Vagina (tissue), 2 donors: ENCODE measurements around the gene NR1H2.

Experiments used
- POLR2AphosphoS5 ChIP-seq, 2 donors: sonication (generic); formaldehyde crosslinking; IDR thresholded peaks; one replicate each; pipeline ENCODE4 v1.9.0; 2017; ENCODE audit warnings: antibody characterized with exemption in 2 of 2, mild to moderate bottlenecking in 2 of 2, low read depth in 1 of 2; ENCODE audit not compliant: insufficient read depth in 1 of 2
- TF ChIP-seq, protein P1 (sequence below), 3 experiments: fragments of 450-650 bp in 2 of 3; fragments of 200-600 bp in 1 of 3; sonication (generic) in 1 of 3; IDR thresholded peaks; one replicate each; pipeline ENCODE4 v1.5.1; 2017 to 2019; ENCODE audit warnings: antibody characterized with exemption in 3 of 3, mild to moderate bottlenecking in 2 of 3, moderate library complexity in 2 of 3

DNA sequence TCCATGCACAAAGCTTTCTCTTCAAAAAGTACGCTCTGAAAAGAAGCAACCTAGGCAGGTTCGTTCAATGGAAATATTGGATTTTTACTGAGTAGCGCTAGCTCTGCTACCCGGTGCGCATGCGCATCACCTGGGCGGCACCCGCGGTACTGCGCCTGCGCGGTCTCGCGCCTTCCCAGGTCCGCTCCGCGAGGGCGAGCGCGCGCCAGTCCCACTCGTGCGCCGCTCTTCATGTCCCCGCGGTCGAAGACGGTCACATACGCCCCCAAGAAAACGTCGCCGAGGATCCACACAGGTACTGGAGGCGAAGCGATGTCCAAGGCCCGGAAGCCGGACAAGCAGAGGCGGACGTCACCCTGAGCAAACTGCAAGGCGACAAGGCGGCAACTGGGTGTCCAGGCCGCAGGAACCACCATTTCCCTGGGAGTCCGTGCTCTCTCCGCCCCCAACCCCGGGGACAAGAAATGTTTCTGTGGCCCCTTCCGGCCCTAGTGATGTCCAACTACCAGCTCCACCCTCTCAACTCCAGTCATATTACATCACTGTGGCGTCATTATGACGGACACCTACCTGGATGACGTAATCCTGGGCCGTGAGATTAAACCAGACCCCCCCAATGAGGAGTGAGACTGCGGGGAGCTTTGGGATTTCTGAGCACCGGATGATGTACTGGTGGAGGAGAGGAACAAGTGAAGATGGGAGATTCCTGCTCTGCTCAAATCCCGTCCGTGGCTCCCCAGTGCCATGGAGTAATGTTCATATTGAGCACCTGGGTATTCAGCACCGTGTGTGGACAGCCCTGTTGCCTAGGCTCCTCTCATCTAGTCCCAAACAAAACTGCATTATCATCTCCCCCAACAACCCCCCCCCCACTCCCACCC lies 42.3 kb upstream of the NR1H2 start:
- TF ChIP-seq, protein P1, sequence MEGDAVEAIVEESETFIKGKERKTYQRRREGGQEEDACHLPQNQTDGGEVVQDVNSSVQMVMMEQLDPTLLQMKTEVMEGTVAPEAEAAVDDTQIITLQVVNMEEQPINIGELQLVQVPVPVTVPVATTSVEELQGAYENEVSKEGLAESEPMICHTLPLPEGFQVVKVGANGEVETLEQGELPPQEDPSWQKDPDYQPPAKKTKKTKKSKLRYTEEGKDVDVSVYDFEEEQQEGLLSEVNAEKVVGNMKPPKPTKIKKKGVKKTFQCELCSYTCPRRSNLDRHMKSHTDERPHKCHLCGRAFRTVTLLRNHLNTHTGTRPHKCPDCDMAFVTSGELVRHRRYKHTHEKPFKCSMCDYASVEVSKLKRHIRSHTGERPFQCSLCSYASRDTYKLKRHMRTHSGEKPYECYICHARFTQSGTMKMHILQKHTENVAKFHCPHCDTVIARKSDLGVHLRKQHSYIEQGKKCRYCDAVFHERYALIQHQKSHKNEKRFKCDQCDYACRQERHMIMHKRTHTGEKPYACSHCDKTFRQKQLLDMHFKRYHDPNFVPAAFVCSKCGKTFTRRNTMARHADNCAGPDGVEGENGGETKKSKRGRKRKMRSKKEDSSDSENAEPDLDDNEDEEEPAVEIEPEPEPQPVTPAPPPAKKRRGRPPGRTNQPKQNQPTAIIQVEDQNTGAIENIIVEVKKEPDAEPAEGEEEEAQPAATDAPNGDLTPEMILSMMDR (IDR thresholded peaks at IDR 0.05), result no peak
- TF ChIP-seq POLR2AphosphoS5 (IDR thresholded peaks at IDR 0.05; ENCODE audit: insufficient read depth in 1 of 2, low read depth in 1 of 2), result peak; percentile 79 to 88
